Liver (tissue), 9 donors: ENCODE measurements around the gene FAM131B. TPM values are rescaled to one million over a fixed set of nuclear protein-coding genes. Genes with fewer than 3 reads are reported as not detected.

Experiments
- DNase-seq: peaks from one replicate; pipeline ENCODE4 v3.0.0-alpha.2; 2017; ENCODE audit warnings: low spot score
- H3K27ac ChIP-seq, 2 donors: one replicate each; pipeline ENCODE4 v1.7.0; 2013; ENCODE audit warnings: inconsistent platforms in 2 of 2, low read length in 2 of 2, control low read depth in 1 of 2, low read depth in 1 of 2, mild to moderate bottlenecking in 1 of 2
- H3K27me3 ChIP-seq, 4 donors: one replicate each; pipeline versions ENCODE4 v1.6.1 to v1.7.0; 2013; ENCODE audit warnings: low read length in 3 of 4, inconsistent platforms in 1 of 4, mild to moderate bottlenecking in 1 of 4, moderate library complexity in 1 of 4; ENCODE audit not compliant: control insufficient read depth in 4 of 4, insufficient read depth in 4 of 4
- H3K36me3 ChIP-seq, 4 donors: one replicate each; pipeline versions ENCODE4 v1.6.1 to v1.7.0; 2013; ENCODE audit warnings: low read length in 3 of 4, mild to moderate bottlenecking in 3 of 4, low read depth in 1 of 4, moderate library complexity in 1 of 4; ENCODE audit not compliant: control insufficient read depth in 4 of 4, insufficient read depth in 3 of 4
- H3K4me1 ChIP-seq, 4 donors: one replicate each; pipeline versions ENCODE4 v1.6.1 to v1.7.0; 2013; ENCODE audit warnings: low read length in 3 of 4, mild to moderate bottlenecking in 3 of 4, moderate library complexity in 1 of 4; ENCODE audit not compliant: control insufficient read depth in 4 of 4, insufficient read depth in 4 of 4
- H3K4me3 ChIP-seq, 3 donors: one replicate each; pipeline versions ENCODE4 v1.6.1 to v1.7.0; 2013; ENCODE audit warnings: low read length in 3 of 3, control low read depth in 1 of 3, low read depth in 1 of 3, mild to moderate bottlenecking in 1 of 3
- H3K9ac ChIP-seq, 2 donors: one replicate each; pipeline ENCODE4 v1.7.0; 2013; ENCODE audit warnings: low read length in 2 of 2, mild to moderate bottlenecking in 2 of 2, moderate library complexity in 2 of 2, control low read depth in 1 of 2, low read depth in 1 of 2
- H3K9me3 ChIP-seq, 4 donors: one replicate each; pipeline versions ENCODE4 v1.6.1 to v1.7.0; 2013; ENCODE audit warnings: low read length in 3 of 4; ENCODE audit not compliant: control insufficient read depth in 4 of 4
- EGR1 ChIP-seq, 2 donors: IDR thresholded peaks; 2 replicates each; pipeline ENCODE4 v1.6.1; 2016 to 2018; ENCODE audit warnings: antibody characterized with exemption in 2 of 2, low read depth in 2 of 2
- FOXA1 ChIP-seq: IDR thresholded peaks from 2 replicates; pipeline ENCODE4 v1.6.1; 2016; ENCODE audit warnings: antibody characterized with exemption
- FOXA2 ChIP-seq: IDR thresholded peaks from 2 replicates; pipeline ENCODE4 v1.6.1; 2016; ENCODE audit warnings: antibody characterized with exemption
- GABPA ChIP-seq, 2 donors: IDR thresholded peaks in 1 of 2; conservative IDR thresholded peaks in 1 of 2; 2 replicates each; pipeline ENCODE4 v1.6.1; 2016; ENCODE audit warnings: antibody characterized with exemption in 2 of 2, mild to moderate bottlenecking in 1 of 2, moderate library complexity in 1 of 2
- HNF4A ChIP-seq, 2 donors: conservative IDR thresholded peaks; 2 replicates each; pipeline ENCODE4 v1.6.1; 2016; ENCODE audit warnings: antibody characterized with exemption in 2 of 2, mild to moderate bottlenecking in 2 of 2
- HNF4G ChIP-seq: IDR thresholded peaks from 2 replicates; pipeline ENCODE4 v1.6.1; 2016; ENCODE audit warnings: antibody characterized with exemption
- JUND ChIP-seq, 2 donors: IDR thresholded peaks; 2 replicates each; pipeline ENCODE4 v1.6.1; 2016; ENCODE audit warnings: antibody characterized with exemption in 2 of 2
- NR2F2 ChIP-seq: IDR thresholded peaks from 2 replicates; pipeline ENCODE4 v1.6.1; 2016; ENCODE audit warnings: antibody characterized with exemption
- RAD21 ChIP-seq, 2 donors: IDR thresholded peaks; 2 replicates each; pipeline ENCODE4 v1.6.1; 2016; ENCODE audit warnings: antibody characterized with exemption in 2 of 2, mild to moderate bottlenecking in 2 of 2
- RXRA ChIP-seq, 2 donors: IDR thresholded peaks; 2 replicates each; pipeline ENCODE4 v1.6.1; 2017 to 2018; ENCODE audit warnings: antibody characterized with exemption in 2 of 2, mild to moderate bottlenecking in 1 of 2
- SP1 ChIP-seq: IDR thresholded peaks from 2 replicates; pipeline ENCODE4 v1.6.1; 2018; ENCODE audit warnings: antibody characterized with exemption, mild to moderate bottlenecking
- TAF1 ChIP-seq: conservative IDR thresholded peaks from 2 replicates; pipeline ENCODE4 v1.6.1; 2016; ENCODE audit warnings: antibody characterized with exemption, mild to moderate bottlenecking
- YY1 ChIP-seq: IDR thresholded peaks from 2 replicates; pipeline ENCODE4 v1.6.1; 2016; ENCODE audit warnings: antibody characterized with exemption, mild to moderate bottlenecking
- WGBS: extraction: QIAGEN DNeasy Blood & Tissue Kit; methylation state at CpG from one replicate; pipeline ENCODE4 v1.1.7; 2013; 5-methylcytosine and 5-hydroxymethylcytosine counted together
- polyA plus RNA-seq, 2 donors: library from polyadenylated mRNA; stranded (reverse) in 1 of 2; unstranded in 1 of 2; fragments of 200-250 nt in 1 of 2; fragments of >200 nt in 1 of 2; fragmentation: Nextera tagmentation in 1 of 2; extraction: Ambion mirVana in 1 of 2; gene quantifications; one replicate each; pipeline versions ENCODE4 v1.2.1 to v1.2.3, GENCODE V29; 2013 to 2015
- total RNA-seq, 2 donors: library from RNA; depleted of rRNA; stranded (reverse); fragments of >200 nt; gene quantifications; one replicate each; pipeline ENCODE4 v1.2.3, GENCODE V29; 2014
- TF ChIP-seq, protein P1 (sequence below): fragments of 150-350 bp; IDR thresholded peaks from 2 replicates; pipeline ENCODE4 v1.5.1; 2017; ENCODE audit warnings: improper control_type of control experiment, low read depth, low read length; ENCODE audit not compliant: missing input control
- TF ChIP-seq, protein P2 (sequence below): IDR thresholded peaks from 2 replicates; pipeline ENCODE4 v1.6.1; 2016; ENCODE audit warnings: antibody characterized with exemption
- TF ChIP-seq, protein P3 (sequence below): IDR thresholded peaks from 2 replicates; pipeline ENCODE4 v1.6.1; 2016; ENCODE audit warnings: antibody characterized with exemption
- TF ChIP-seq, protein P4 (sequence below): IDR thresholded peaks from 2 replicates; pipeline ENCODE4 v1.6.1; 2016; ENCODE audit warnings: antibody characterized with exemption, mild to moderate bottlenecking
- donor health status: healthy.
- donor health status: healthy.
- donor health status: healthy.
- donor health status: healthy.
- donor health status: healthy.

The FAM131B gene
- total and polyA plus RNA-seq, 4 donors: 0.06 to 0.14 (median 0.08) TPM; not detected in 1

DNA sequence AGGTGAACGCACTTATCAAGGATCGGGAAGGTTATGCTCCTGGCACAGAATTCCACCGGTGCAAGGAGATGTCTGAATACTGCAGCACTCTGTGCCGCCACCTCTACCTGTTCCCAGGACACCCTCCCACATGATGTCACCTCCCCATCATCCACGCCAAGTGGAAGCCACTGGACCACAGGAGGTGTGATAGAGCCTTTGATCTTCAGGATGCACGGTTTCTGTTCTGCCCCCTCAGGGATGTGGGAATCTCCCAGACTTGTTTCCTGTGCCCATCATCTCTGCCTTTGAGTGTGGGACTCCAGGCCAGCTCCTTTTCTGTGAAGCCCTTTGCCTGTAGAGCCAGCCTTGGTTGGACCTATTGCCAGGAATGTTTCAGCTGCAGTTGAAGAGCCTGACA, 57.6 kb downstream of the FAM131B start:
- H3K4me3 ChIP-seq: no peak overlapping the region
- TF ChIP-seq TAF1 (no peak), HNF4G (no peak), NR2F2 (no peak), JUND (IDR thresholded peaks at IDR 0.05) (no peak), RXRA (IDR thresholded peaks at IDR 0.05) (no peak), FOXA2 (no peak), EGR1 (IDR thresholded peaks at IDR 0.05; ENCODE audit: low read depth in 2 of 2) (no peak), YY1 (no peak), RAD21 (IDR thresholded peaks at IDR 0.05) (no peak), GABPA (IDR thresholded peaks at IDR 0.05 in 1 of 2, conservative IDR thresholded peaks at IDR 0.05 in 1 of 2) (no peak)
- TF ChIP-seq, protein P1, sequence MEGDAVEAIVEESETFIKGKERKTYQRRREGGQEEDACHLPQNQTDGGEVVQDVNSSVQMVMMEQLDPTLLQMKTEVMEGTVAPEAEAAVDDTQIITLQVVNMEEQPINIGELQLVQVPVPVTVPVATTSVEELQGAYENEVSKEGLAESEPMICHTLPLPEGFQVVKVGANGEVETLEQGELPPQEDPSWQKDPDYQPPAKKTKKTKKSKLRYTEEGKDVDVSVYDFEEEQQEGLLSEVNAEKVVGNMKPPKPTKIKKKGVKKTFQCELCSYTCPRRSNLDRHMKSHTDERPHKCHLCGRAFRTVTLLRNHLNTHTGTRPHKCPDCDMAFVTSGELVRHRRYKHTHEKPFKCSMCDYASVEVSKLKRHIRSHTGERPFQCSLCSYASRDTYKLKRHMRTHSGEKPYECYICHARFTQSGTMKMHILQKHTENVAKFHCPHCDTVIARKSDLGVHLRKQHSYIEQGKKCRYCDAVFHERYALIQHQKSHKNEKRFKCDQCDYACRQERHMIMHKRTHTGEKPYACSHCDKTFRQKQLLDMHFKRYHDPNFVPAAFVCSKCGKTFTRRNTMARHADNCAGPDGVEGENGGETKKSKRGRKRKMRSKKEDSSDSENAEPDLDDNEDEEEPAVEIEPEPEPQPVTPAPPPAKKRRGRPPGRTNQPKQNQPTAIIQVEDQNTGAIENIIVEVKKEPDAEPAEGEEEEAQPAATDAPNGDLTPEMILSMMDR: no peak
- TF ChIP-seq, protein P2, sequence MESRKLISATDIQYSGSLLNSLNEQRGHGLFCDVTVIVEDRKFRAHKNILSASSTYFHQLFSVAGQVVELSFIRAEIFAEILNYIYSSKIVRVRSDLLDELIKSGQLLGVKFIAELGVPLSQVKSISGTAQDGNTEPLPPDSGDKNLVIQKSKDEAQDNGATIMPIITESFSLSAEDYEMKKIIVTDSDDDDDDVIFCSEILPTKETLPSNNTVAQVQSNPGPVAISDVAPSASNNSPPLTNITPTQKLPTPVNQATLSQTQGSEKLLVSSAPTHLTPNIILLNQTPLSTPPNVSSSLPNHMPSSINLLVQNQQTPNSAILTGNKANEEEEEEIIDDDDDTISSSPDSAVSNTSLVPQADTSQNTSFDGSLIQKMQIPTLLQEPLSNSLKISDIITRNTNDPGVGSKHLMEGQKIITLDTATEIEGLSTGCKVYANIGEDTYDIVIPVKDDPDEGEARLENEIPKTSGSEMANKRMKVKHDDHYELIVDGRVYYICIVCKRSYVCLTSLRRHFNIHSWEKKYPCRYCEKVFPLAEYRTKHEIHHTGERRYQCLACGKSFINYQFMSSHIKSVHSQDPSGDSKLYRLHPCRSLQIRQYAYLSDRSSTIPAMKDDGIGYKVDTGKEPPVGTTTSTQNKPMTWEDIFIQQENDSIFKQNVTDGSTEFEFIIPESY: no peak
- TF ChIP-seq, protein P3, sequence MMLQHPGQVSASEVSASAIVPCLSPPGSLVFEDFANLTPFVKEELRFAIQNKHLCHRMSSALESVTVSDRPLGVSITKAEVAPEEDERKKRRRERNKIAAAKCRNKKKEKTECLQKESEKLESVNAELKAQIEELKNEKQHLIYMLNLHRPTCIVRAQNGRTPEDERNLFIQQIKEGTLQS: no peak
- DNase-seq: no peak
- H3K27ac ChIP-seq: no peak overlapping the region
- H3K27me3 ChIP-seq: no peaks in the 10 kb centered on the region
- no peak overlapping the region for H3K9ac ChIP-seq
- H3K36me3 ChIP-seq: peaks cover 10 to 53% (median 44%) of the 10 kb centered on the region in 4 donors
- H3K9me3 ChIP-seq: no peaks in the 10 kb centered on the region
- H3K4me1 ChIP-seq: peaks cover 0 to 11% (median 9%) of the 10 kb centered on the region in 4 donors
- 89% methylated on average over 6 of the region's 6 CpGs for WGBS

DNA sequence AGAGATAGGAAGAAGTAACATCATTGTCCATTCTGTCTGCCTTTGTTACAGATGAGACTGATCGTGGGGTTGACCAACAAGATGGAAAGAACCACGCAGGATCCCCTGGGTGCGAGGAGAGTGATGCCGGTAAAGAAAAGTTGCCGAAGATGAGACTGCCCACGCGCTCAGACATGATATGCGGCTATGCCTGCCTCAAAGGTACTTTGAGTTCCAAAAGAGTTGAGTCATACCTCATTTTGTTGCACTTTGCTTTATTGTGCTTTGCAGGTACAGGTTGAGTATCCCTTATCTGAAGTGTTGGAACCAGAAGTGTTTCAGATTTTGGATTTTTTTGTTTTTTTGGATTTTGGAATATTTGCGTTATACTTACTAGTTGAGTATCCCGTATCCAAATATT, 58.8 kb downstream of the FAM131B start:
- Histone ChIP-seq H3K4me3 (no peak overlapping the region), H3K27ac (no peak overlapping the region), H3K9me3 (no peaks in the 10 kb centered on the region), H3K9ac (no peak overlapping the region), H3K27me3 (no peaks in the 10 kb centered on the region), H3K4me1 (peaks cover 0 to 15% (median 11%) of the 10 kb centered on the region in 4 donors), H3K36me3 (peaks cover 10 to 53% (median 45%) of the 10 kb centered on the region in 4 donors)
- DNase-seq: no peak
- 97% methylated on average over 10 of the region's 10 CpGs for WGBS
- TF ChIP-seq TAF1 (no peak), FOXA2 (no peak), FOXA1 (no peak), HNF4A (conservative IDR thresholded peaks at IDR 0.05) (no peak), EGR1 (IDR thresholded peaks at IDR 0.05; ENCODE audit: low read depth in 2 of 2) (no peak), RAD21 (IDR thresholded peaks at IDR 0.05) (no peak), NR2F2 (no peak), JUND (IDR thresholded peaks at IDR 0.05) (no peak), HNF4G (no peak), RXRA (IDR thresholded peaks at IDR 0.05) (no peak), GABPA (IDR thresholded peaks at IDR 0.05 in 1 of 2, conservative IDR thresholded peaks at IDR 0.05 in 1 of 2) (no peak), SP1 (no peak)
- TF ChIP-seq, protein P4, sequence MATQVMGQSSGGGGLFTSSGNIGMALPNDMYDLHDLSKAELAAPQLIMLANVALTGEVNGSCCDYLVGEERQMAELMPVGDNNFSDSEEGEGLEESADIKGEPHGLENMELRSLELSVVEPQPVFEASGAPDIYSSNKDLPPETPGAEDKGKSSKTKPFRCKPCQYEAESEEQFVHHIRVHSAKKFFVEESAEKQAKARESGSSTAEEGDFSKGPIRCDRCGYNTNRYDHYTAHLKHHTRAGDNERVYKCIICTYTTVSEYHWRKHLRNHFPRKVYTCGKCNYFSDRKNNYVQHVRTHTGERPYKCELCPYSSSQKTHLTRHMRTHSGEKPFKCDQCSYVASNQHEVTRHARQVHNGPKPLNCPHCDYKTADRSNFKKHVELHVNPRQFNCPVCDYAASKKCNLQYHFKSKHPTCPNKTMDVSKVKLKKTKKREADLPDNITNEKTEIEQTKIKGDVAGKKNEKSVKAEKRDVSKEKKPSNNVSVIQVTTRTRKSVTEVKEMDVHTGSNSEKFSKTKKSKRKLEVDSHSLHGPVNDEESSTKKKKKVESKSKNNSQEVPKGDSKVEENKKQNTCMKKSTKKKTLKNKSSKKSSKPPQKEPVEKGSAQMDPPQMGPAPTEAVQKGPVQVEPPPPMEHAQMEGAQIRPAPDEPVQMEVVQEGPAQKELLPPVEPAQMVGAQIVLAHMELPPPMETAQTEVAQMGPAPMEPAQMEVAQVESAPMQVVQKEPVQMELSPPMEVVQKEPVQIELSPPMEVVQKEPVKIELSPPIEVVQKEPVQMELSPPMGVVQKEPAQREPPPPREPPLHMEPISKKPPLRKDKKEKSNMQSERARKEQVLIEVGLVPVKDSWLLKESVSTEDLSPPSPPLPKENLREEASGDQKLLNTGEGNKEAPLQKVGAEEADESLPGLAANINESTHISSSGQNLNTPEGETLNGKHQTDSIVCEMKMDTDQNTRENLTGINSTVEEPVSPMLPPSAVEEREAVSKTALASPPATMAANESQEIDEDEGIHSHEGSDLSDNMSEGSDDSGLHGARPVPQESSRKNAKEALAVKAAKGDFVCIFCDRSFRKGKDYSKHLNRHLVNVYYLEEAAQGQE: no peak
- TF ChIP-seq, protein P3: no peak
- TF ChIP-seq, protein P2: no peak
